Astrocyte of the spinal cord (primary cell): ENCODE measurements around the gene MBNL1.

Source experiments
- DNase-seq: peaks from one replicate; pipeline ENCODE4 v3.0.0; 2011; ENCODE audit warnings: low read depth, low spot score
- H3K4me3 ChIP-seq: 2 replicates; pipeline ENCODE4 v1.5.1; 2011; ENCODE audit warnings: low read depth, mild to moderate bottlenecking, low read length, moderate library complexity
- CTCF ChIP-seq: IDR thresholded peaks from 2 replicates; pipeline ENCODE4 v1.5.1; 2012; ENCODE audit warnings: low read depth, mild to moderate bottlenecking, low read length, inconsistent platforms
- in situ Hi-C: cut with HindIII; loops from 2 replicates; pipeline ENCODE4 v1.10.0; 2017; ENCODE audit warnings: low sequenced_read_pairs

Gene MBNL1

GRCh38 chr3:152268555-152269055 is at the start of gene MBNL1:
MBNL1 (plus strand) TSS chr3:152268929; CDS start chr3:152300194, 31,265 bp downstream.
- in situ Hi-C loops: no loop called here
- H3K4me3 ChIP-seq: peak within 1 kb of the TSS; percentile 91
- TF ChIP-seq CTCF: no peak
- DNase-seq: peak; percentile 87

GRCh38 chr3:152219216-152219615 is 49.5 kb upstream of the MBNL1 start:
- no peak overlapping the region for H3K4me3 ChIP-seq

GRCh38 chr3:152219769-152220255 is 48.9 kb upstream of the MBNL1 start:
- DNase-seq: no peak
- TF ChIP-seq CTCF: no peak
- in situ Hi-C loops: no loop called here
- no peak overlapping the region for H3K4me3 ChIP-seq

More at GRCh38 chr3:152219216-152219615, 49.5 kb upstream of the MBNL1 start:
- in situ Hi-C loops: no loop called here
- no peak for TF ChIP-seq CTCF
- no peak for DNase-seq

- peak; percentile 29 for DNase-seq
- in situ Hi-C loops: no loop called here
- no peak for TF ChIP-seq CTCF
- H3K4me3 ChIP-seq: no peak overlapping the region
Observed at GRCh38 chr3:152222327-152222726, 46.4 kb upstream of the MBNL1 start.

- TF ChIP-seq CTCF: no peak
- H3K4me3 ChIP-seq: no peak overlapping the region
- DNase-seq: peak; percentile 36
- in situ Hi-C loops: no loop called here
Observed at GRCh38 chr3:152225201-152225600, 43.5 kb upstream of the MBNL1 start.

GRCh38 chr3:152226176-152226575 is 42.6 kb upstream of the MBNL1 start:
- no peak overlapping the region for H3K4me3 ChIP-seq
- in situ Hi-C loops: no loop called here
- DNase-seq: no peak
- no peak for TF ChIP-seq CTCF
